ENCODE data around the gene PTPRO. TPM values are rescaled to one million over a fixed set of nuclear protein-coding genes. Genes with fewer than 3 reads are reported as not detected.

Gene PTPRO
- total RNA-seq, 1 donor = 3.1 TPM

GRCh38 chr12:15547063-15547462, 224.8 kb downstream of the PTPRO start:
- DNase-seq (ENCODE audit: low read depth) = no peak
- TF ChIP-seq, protein P1, sequence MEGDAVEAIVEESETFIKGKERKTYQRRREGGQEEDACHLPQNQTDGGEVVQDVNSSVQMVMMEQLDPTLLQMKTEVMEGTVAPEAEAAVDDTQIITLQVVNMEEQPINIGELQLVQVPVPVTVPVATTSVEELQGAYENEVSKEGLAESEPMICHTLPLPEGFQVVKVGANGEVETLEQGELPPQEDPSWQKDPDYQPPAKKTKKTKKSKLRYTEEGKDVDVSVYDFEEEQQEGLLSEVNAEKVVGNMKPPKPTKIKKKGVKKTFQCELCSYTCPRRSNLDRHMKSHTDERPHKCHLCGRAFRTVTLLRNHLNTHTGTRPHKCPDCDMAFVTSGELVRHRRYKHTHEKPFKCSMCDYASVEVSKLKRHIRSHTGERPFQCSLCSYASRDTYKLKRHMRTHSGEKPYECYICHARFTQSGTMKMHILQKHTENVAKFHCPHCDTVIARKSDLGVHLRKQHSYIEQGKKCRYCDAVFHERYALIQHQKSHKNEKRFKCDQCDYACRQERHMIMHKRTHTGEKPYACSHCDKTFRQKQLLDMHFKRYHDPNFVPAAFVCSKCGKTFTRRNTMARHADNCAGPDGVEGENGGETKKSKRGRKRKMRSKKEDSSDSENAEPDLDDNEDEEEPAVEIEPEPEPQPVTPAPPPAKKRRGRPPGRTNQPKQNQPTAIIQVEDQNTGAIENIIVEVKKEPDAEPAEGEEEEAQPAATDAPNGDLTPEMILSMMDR (IDR thresholded peaks at IDR 0.05; ENCODE audit: insufficient read depth, low read length) = no peak
- no peak overlapping the region for H3K4me3 ChIP-seq (ENCODE audit: low read depth, low read length)

- no peak for DNase-seq (ENCODE audit: low read depth)
- TF ChIP-seq, protein P1 (IDR thresholded peaks at IDR 0.05; ENCODE audit: insufficient read depth, low read length) = no peak
Observed at GRCh38 chr12:15547691-15548090, 225.4 kb downstream of the PTPRO start.

GRCh38 chr12:15550793-15551192, 228.5 kb downstream of the PTPRO start:
- no peak overlapping the region for H3K4me3 ChIP-seq (ENCODE audit: low read depth, low read length)
- no peak for DNase-seq (ENCODE audit: low read depth)
- TF ChIP-seq, protein P1 (IDR thresholded peaks at IDR 0.05; ENCODE audit: insufficient read depth, low read length) = no peak

More at GRCh38 chr12:15547691-15548090, 225.4 kb downstream of the PTPRO start:
- no peak overlapping the region for H3K4me3 ChIP-seq (ENCODE audit: low read depth, low read length)

GRCh38 chr12:15555446-15555845, 233.1 kb downstream of the PTPRO start:
- TF ChIP-seq, protein P1 (IDR thresholded peaks at IDR 0.05; ENCODE audit: insufficient read depth, low read length) = no peak
- no peak for DNase-seq (ENCODE audit: low read depth)

DNA sequence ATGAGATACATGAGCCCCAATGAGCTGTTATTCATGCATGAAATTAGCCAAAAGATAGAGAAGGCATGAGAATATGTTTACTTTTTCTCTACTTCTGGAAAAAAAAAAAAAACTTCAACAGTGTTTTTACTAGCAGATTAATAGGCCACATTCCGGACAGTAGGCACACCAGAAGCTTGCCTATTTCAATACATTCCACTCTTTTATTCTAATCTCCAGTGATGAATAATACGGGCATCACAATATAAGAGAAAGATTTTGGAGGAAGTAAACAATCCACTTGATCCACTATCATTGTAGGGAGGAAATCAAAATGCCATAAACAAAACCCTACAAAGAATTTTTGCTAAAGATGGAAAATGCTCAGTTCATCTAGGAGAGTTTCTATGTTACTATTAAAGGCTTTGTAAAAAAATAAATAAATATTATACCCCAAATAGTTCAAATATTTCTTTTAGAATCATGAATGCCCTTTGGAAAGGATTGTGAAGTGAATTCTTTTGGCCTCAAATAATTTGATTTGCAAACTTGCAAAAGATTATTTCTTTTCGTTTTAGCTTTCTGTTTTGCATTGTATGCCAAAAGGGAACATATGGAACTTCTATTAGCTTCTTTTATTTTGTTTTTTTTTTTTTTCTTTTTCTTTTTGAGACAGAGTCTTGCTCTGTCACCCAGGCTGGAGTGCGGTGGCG, 234.2 kb downstream of the PTPRO start:
- peak; percentile 35 for DNase-seq (ENCODE audit: low read depth)
- TF ChIP-seq, protein P1 (IDR thresholded peaks at IDR 0.05; ENCODE audit: insufficient read depth, low read length) = no peak
- no peak overlapping the region for H3K4me3 ChIP-seq (ENCODE audit: low read depth, low read length)

More at GRCh38 chr12:15555446-15555845, 233.1 kb downstream of the PTPRO start:
- no peak overlapping the region for H3K4me3 ChIP-seq (ENCODE audit: low read depth, low read length)

GRCh38 chr12:15558915-15559528, 236.7 kb downstream of the PTPRO start:
- TF ChIP-seq, protein P1 (IDR thresholded peaks at IDR 0.05; ENCODE audit: insufficient read depth, low read length) = no peak
- H3K4me3 ChIP-seq (ENCODE audit: low read depth, low read length) = no peak overlapping the region
- peak; percentile 93 for DNase-seq (ENCODE audit: low read depth)

Measured in fibroblast of the aortic adventitia (primary cell).